ENCODE measurements around the gene JPH2.
A peak's percentile ranks its signal among the peaks of the same experiment; 100 is the strongest.

The JPH2 gene

GRCh38 chr20:44084891-44085290, 102.1 kb downstream of the JPH2 start:
- ATAC-seq: no peak

GRCh38 chr20:44084439-44084838, 102.5 kb downstream of the JPH2 start:
- no peak for TF ChIP-seq CSRNP3 (CRISPR knock-in tag; IDR thresholded peaks at IDR 0.05)
- TF ChIP-seq PPARA (CRISPR knock-in tag; IDR thresholded peaks at IDR 0.05; ENCODE audit: borderline replicate concordance): no peak
- TF ChIP-seq BACH2 (CRISPR knock-in tag; IDR thresholded peaks at IDR 0.05; ENCODE audit: borderline replicate concordance): no peak
- TF ChIP-seq ZNF8 (CRISPR knock-in tag; IDR thresholded peaks at IDR 0.05): no peak
- TF ChIP-seq OSR1 (CRISPR knock-in tag; IDR thresholded peaks at IDR 0.05): no peak
- no peak for TF ChIP-seq ZFP3 (CRISPR knock-in tag; IDR thresholded peaks at IDR 0.05)
- no peak for TF ChIP-seq ZNF70 (CRISPR knock-in tag; IDR thresholded peaks at IDR 0.05)

More at GRCh38 chr20:44084891-44085290, 102.1 kb downstream of the JPH2 start:
- TF ChIP-seq ZNF8 (CRISPR knock-in tag; IDR thresholded peaks at IDR 0.05) (no peak), ARNTL (CRISPR knock-in tag; IDR thresholded peaks at IDR 0.05; ENCODE audit: borderline replicate concordance, low read depth) (no peak), SNAI2 (CRISPR knock-in tag; IDR thresholded peaks at IDR 0.05) (no peak), TOX (CRISPR knock-in tag; IDR thresholded peaks at IDR 0.05; ENCODE audit: borderline replicate concordance) (no peak), ZC3H10 (CRISPR knock-in tag; IDR thresholded peaks at IDR 0.05) (no peak), ZFP3 (CRISPR knock-in tag; IDR thresholded peaks at IDR 0.05) (no peak), RARB (CRISPR knock-in tag; IDR thresholded peaks at IDR 0.05) (no peak), ISL1 (CRISPR knock-in tag; IDR thresholded peaks at IDR 0.05) (no peak)

GRCh38 chr20:44083220-44083933, 103.6 kb downstream of the JPH2 start:
- ATAC-seq: peak; percentile 86
- TF ChIP-seq TCF4 (CRISPR knock-in tag; IDR thresholded peaks at IDR 0.05; ENCODE audit: borderline replicate concordance) (peak; percentile 55), ESRRG (CRISPR knock-in tag; IDR thresholded peaks at IDR 0.05) (no peak)

More at GRCh38 chr20:44084439-44084838, 102.5 kb downstream of the JPH2 start:
- no peak for ATAC-seq

- no peak for ATAC-seq
These were observed 105.1 kb downstream of the JPH2 start for GRCh38 chr20:44081888-44082287.

GRCh38 chr20:44081476-44081875, 105.5 kb downstream of the JPH2 start:
- ATAC-seq: no peak
- TF ChIP-seq ARNTL (CRISPR knock-in tag; IDR thresholded peaks at IDR 0.05; ENCODE audit: borderline replicate concordance, low read depth): no peak
- no peak for TF ChIP-seq ZNF70 (CRISPR knock-in tag; IDR thresholded peaks at IDR 0.05)
- TF ChIP-seq CREB5 (CRISPR knock-in tag; IDR thresholded peaks at IDR 0.05; ENCODE audit: low read depth): no peak
- TF ChIP-seq GLIS3 (CRISPR knock-in tag; IDR thresholded peaks at IDR 0.05): no peak
- TF ChIP-seq ZNF8 (CRISPR knock-in tag; IDR thresholded peaks at IDR 0.05): no peak
- no peak for TF ChIP-seq ZC3H10 (CRISPR knock-in tag; IDR thresholded peaks at IDR 0.05)
- TF ChIP-seq BACH2 (CRISPR knock-in tag; IDR thresholded peaks at IDR 0.05; ENCODE audit: borderline replicate concordance): no peak
- TF ChIP-seq SNAI2 (CRISPR knock-in tag; IDR thresholded peaks at IDR 0.05): no peak
- TF ChIP-seq OSR1 (CRISPR knock-in tag; IDR thresholded peaks at IDR 0.05): no peak
- TF ChIP-seq PPARA (CRISPR knock-in tag; IDR thresholded peaks at IDR 0.05; ENCODE audit: borderline replicate concordance): no peak
- TF ChIP-seq TOX (CRISPR knock-in tag; IDR thresholded peaks at IDR 0.05; ENCODE audit: borderline replicate concordance): no peak
- TF ChIP-seq ESRRG (CRISPR knock-in tag; IDR thresholded peaks at IDR 0.05): no peak
- no peak for TF ChIP-seq ISL1 (CRISPR knock-in tag; IDR thresholded peaks at IDR 0.05)

More at GRCh38 chr20:44081888-44082287, 105.1 kb downstream of the JPH2 start:
- TF ChIP-seq POU6F1 (CRISPR knock-in tag; IDR thresholded peaks at IDR 0.05; ENCODE audit: borderline replicate concordance, low read depth): no peak
- no peak for TF ChIP-seq GLIS3 (CRISPR knock-in tag; IDR thresholded peaks at IDR 0.05)
- TF ChIP-seq TCF4 (CRISPR knock-in tag; IDR thresholded peaks at IDR 0.05; ENCODE audit: borderline replicate concordance): no peak
- TF ChIP-seq TOX (CRISPR knock-in tag; IDR thresholded peaks at IDR 0.05; ENCODE audit: borderline replicate concordance): no peak

GRCh38 chr20:44080646-44081267, 106.2 kb downstream of the JPH2 start:
- ATAC-seq: peak; percentile 74
- TF ChIP-seq CSDC2 (CRISPR knock-in tag; IDR thresholded peaks at IDR 0.05): no peak
- no peak for TF ChIP-seq PATZ1 (CRISPR knock-in tag; IDR thresholded peaks at IDR 0.05; ENCODE audit: borderline replicate concordance)
- no peak for TF ChIP-seq SNAI2 (CRISPR knock-in tag; IDR thresholded peaks at IDR 0.05)
- no peak for TF ChIP-seq RARB (CRISPR knock-in tag; IDR thresholded peaks at IDR 0.05)
- no peak for TF ChIP-seq CSRNP3 (CRISPR knock-in tag; IDR thresholded peaks at IDR 0.05)
- TF ChIP-seq CREB5 (CRISPR knock-in tag; IDR thresholded peaks at IDR 0.05; ENCODE audit: low read depth): no peak
- TF ChIP-seq GLIS3 (CRISPR knock-in tag; IDR thresholded peaks at IDR 0.05): no peak
- no peak for TF ChIP-seq ZFP3 (CRISPR knock-in tag; IDR thresholded peaks at IDR 0.05)
- no peak for TF ChIP-seq ZC3H10 (CRISPR knock-in tag; IDR thresholded peaks at IDR 0.05)
